GM21825 (cell line): ENCODE results near the gene ANKRD10.

Experiments used
- ATAC-seq: cut with Tn5 transposase; IDR thresholded peaks from one replicate; pipeline ENCODE4 v1.9.1; 2021; ENCODE audit warnings: mild to moderate bottlenecking, moderate library complexity; ENCODE audit not compliant: unreplicated experiment

ANKRD10 gene

GRCh38 chr13:110915874-110916206 is 971 bp upstream of the ANKRD10 start:
- no peak for ATAC-seq

- ATAC-seq, result peak; percentile 38
These were observed 375 bp downstream of the ANKRD10 start for GRCh38 chr13:110914331-110915056.

GRCh38 chr13:110914081-110914330 is 863 bp downstream of the ANKRD10 start:
- no peak for ATAC-seq

GRCh38 chr13:110913322-110914080 is 1.4 kb downstream of the ANKRD10 start:
- ATAC-seq, result no peak

- no peak for ATAC-seq
These were observed 2.2 kb downstream of the ANKRD10 start for GRCh38 chr13:110912651-110913051.

- no peak for ATAC-seq
These were observed 3.0 kb downstream of the ANKRD10 start for GRCh38 chr13:110911880-110912279.

- ATAC-seq, result no peak
These were observed 4.6 kb downstream of the ANKRD10 start for GRCh38 chr13:110910013-110910890.

GRCh38 chr13:110907951-110908898 is 6.6 kb downstream of the ANKRD10 start:
- no peak for ATAC-seq

GRCh38 chr13:110907301-110907700 is 7.6 kb downstream of the ANKRD10 start:
- no peak for ATAC-seq

- ATAC-seq, result no peak
These were observed 10.1 kb downstream of the ANKRD10 start for GRCh38 chr13:110904748-110905147.

GRCh38 chr13:110902370-110902769 is 12.5 kb downstream of the ANKRD10 start:
- ATAC-seq, result no peak

GRCh38 chr13:110897521-110897920 is 17.3 kb downstream of the ANKRD10 start:
- no peak for ATAC-seq

- no peak for ATAC-seq
These were observed 17.9 kb downstream of the ANKRD10 start for GRCh38 chr13:110897014-110897413.

- no peak for ATAC-seq
These were observed 20.8 kb downstream of the ANKRD10 start for GRCh38 chr13:110894086-110894485.

GRCh38 chr13:110893571-110893970 is 21.3 kb downstream of the ANKRD10 start:
- ATAC-seq, result no peak

- ATAC-seq, result no peak
These were observed 24.3 kb downstream of the ANKRD10 start for GRCh38 chr13:110890279-110891165.

GRCh38 chr13:110888390-110888789 is 26.5 kb downstream of the ANKRD10 start:
- no peak for ATAC-seq

GRCh38 chr13:110887597-110888333 is 27.1 kb downstream of the ANKRD10 start:
- no peak for ATAC-seq
